ENCODE measurements around the gene CXCL3. TPM values are rescaled to one million over a fixed set of nuclear protein-coding genes. Genes with fewer than 3 reads are reported as not detected.

CXCL3 gene
- total and polyA plus RNA-seq, 2 experiments from 2014 or later = 3.6 to 19.5 TPM

DNA sequence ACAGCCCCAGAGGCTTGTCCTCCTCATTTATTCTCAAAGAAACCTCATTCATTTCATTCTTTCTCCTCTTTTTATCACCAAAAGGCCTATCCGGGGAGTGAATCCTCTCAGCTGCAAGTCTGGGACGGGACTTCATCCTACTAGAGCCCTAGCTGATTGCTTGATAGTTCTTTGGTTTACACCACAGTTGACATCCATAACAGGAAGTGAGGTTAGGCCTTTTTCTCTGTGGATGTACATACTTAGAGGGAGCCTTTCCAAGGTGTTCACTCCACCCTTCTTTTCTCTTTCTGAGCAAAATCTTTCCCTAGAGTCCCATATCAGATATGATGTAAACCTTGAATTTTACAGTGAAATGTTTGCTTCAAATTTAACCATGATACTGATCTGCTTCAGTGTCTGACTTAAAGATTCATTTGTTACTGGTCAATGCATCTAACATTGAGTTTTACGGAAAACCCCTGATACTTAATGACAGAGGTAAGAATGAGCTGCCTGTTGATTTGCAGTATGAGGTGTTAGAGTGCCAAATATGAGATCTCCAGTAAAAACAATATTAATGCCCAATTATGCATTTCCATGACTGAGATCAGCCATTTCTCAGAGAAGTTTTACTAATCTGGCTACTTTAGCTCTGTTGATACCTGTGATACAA, 23.2 kb downstream of the CXCL3 start:
- Histone ChIP-seq H3K36me3 (ENCODE audit: insufficient read depth) (no peaks in the 10 kb centered on the region), H3K4me1 (ENCODE audit: insufficient read depth) (peaks cover 21% of the 10 kb centered on the region), H3K27ac (ENCODE audit: low read depth) (no peak overlapping the region), H3K4me3 (no peak overlapping the region), H3K4me2 (no peak overlapping the region), H3K79me2 (replicated peaks; ENCODE audit: insufficient read depth) (no peaks in the 10 kb centered on the region), H4K20me1 (replicated peaks; ENCODE audit: insufficient read depth) (no peaks in the 10 kb centered on the region), H3F3A (replicated peaks; ENCODE audit: low read depth) (peaks cover 3% of the 10 kb centered on the region; the same call in 1 of the 2 replicates), H2AFZ (no peak overlapping the region), H3K27me3 (ENCODE audit: insufficient read depth) (no peaks in the 10 kb centered on the region), H3K9me2 (ENCODE audit: insufficient read depth) (peaks cover 15% of the 10 kb centered on the region; the same call in 1 of the 2 replicates)
- no peak for DNase-seq (ENCODE audit: low spot score)
- H3K9me3 Mint-ChIP-seq = 0 out of 3 replicates have a peak, but pooled peaks cover 5% of the 10 kb centered on the region
- no peak overlapping the region for H3K4me3 Mint-ChIP-seq
- no peak for ATAC-seq
- no peaks in the 10 kb centered on the region for H3K27me3 Mint-ChIP-seq (ENCODE audit: insufficient read depth, low read depth, poor library complexity)
- H3K36me3 Mint-ChIP-seq (ENCODE audit: low read depth) = peaks cover 7% of the 10 kb centered on the region
- no peak overlapping the region for H3K27ac Mint-ChIP-seq
- H3K4me1 Mint-ChIP-seq = peaks cover 25% of the 10 kb centered on the region; the same call in 2 of the 3 replicates
- TF ChIP-seq REST (IDR thresholded peaks at IDR 0.05; ENCODE audit: unreplicated experiment) (no peak), CTCF (conservative IDR thresholded peaks at IDR 0.05; ENCODE audit: low read depth in 2 of 2) (no peak), POLR2AphosphoS5 (IDR thresholded peaks at IDR 0.05; ENCODE audit: low read depth) (no peak), EZH2phosphoT487 (IDR thresholded peaks at IDR 0.05; ENCODE audit: unreplicated experiment) (no peak), STAT1 (IDR thresholded peaks at IDR 0.05; ENCODE audit: unreplicated experiment) (no peak), ETS1 (IDR thresholded peaks at IDR 0.05) (no peak), EZH2 (IDR thresholded peaks at IDR 0.05; ENCODE audit: low read depth, unreplicated experiment) (no peak), JUNB (IDR thresholded peaks at IDR 0.05; ENCODE audit: unreplicated experiment) (no peak)
- TF ChIP-seq, protein P1, sequence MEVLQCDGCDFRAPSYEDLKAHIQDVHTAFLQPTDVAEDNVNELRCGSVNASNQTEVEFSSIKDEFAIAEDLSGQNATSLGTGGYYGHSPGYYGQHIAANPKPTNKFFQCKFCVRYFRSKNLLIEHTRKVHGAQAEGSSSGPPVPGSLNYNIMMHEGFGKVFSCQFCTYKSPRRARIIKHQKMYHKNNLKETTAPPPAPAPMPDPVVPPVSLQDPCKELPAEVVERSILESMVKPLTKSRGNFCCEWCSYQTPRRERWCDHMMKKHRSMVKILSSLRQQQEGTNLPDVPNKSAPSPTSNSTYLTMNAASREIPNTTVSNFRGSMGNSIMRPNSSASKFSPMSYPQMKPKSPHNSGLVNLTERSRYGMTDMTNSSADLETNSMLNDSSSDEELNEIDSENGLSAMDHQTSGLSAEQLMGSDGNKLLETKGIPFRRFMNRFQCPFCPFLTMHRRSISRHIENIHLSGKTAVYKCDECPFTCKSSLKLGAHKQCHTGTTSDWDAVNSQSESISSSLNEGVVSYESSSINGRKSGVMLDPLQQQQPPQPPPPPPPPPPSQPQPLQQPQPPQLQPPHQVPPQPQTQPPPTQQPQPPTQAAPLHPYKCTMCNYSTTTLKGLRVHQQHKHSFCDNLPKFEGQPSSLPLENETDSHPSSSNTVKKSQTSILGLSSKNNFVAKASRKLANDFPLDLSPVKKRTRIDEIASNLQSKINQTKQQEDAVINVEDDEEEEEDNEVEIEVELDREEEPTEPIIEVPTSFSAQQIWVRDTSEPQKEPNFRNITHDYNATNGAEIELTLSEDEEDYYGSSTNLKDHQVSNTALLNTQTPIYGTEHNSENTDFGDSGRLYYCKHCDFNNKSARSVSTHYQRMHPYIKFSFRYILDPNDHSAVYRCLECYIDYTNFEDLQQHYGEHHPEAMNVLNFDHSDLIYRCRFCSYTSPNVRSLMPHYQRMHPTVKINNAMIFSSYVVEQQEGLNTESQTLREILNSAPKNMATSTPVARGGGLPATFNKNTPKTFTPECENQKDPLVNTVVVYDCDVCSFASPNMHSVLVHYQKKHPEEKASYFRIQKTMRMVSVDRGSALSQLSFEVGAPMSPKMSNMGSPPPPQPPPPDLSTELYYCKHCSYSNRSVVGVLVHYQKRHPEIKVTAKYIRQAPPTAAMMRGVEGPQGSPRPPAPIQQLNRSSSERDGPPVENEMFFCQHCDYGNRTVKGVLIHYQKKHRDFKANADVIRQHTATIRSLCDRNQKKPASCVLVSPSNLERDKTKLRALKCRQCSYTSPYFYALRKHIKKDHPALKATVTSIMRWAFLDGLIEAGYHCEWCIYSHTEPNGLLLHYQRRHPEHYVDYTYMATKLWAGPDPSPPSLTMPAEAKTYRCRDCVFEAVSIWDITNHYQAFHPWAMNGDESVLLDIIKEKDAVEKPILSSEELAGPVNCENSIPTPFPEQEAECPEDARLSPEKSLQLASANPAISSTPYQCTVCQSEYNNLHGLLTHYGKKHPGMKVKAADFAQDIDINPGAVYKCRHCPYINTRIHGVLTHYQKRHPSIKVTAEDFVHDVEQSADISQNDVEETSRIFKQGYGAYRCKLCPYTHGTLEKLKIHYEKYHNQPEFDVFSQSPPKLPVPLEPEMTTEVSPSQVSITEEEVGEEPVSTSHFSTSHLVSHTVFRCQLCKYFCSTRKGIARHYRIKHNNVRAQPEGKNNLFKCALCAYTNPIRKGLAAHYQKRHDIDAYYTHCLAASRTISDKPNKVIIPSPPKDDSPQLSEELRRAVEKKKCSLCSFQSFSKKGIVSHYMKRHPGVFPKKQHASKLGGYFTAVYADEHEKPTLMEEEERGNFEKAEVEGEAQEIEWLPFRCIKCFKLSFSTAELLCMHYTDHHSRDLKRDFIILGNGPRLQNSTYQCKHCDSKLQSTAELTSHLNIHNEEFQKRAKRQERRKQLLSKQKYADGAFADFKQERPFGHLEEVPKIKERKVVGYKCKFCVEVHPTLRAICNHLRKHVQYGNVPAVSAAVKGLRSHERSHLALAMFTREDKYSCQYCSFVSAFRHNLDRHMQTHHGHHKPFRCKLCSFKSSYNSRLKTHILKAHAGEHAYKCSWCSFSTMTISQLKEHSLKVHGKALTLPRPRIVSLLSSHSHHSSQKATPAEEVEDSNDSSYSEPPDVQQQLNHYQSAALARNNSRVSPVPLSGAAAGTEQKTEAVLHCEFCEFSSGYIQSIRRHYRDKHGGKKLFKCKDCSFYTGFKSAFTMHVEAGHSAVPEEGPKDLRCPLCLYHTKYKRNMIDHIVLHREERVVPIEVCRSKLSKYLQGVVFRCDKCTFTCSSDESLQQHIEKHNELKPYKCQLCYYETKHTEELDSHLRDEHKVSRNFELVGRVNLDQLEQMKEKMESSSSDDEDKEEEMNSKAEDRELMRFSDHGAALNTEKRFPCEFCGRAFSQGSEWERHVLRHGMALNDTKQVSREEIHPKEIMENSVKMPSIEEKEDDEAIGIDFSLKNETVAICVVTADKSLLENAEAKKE (CRISPR knock-in tag; IDR thresholded peaks at IDR 0.05) = no peak

Measured in GM23338 (cell line).